ENCODE data around the gene PTCH2.
A peak's percentile ranks its signal among the peaks of the same experiment; 100 is the strongest.
"Not testable (repeated sequence)": the region's sequence is repeated elsewhere in the genome, so short reads cannot be mapped to it uniquely, and the experiment has no call there.

Gene PTCH2

GRCh38 chr1:44801491-44802305 is 41.4 kb downstream of the PTCH2 start:
- no peak for DNase-seq

GRCh38 chr1:44799770-44800584 is 43.1 kb downstream of the PTCH2 start, which contains the start of gene PLK3:
Gene PLK3 (plus strand): TSS chr1:44800377. CDS start chr1:44800464, 87 bp downstream.
- DNase-seq, result peak; percentile 94 to 95

- DNase-seq, result no peak
Measured at GRCh38 chr1:44798481-44799365, 44.3 kb downstream of the PTCH2 start.

- DNase-seq, result not testable (repeated sequence)
Measured at GRCh38 chr1:44797886-44798285, 45.2 kb downstream of the PTCH2 start.

- DNase-seq, result no peak
Measured at GRCh38 chr1:44792736-44793502, 50.1 kb downstream of the PTCH2 start.

- DNase-seq, result no peak
Measured at GRCh38 chr1:44790968-44791801, 51.9 kb downstream of the PTCH2 start.

GRCh38 chr1:44788120-44788860 is 54.8 kb downstream of the PTCH2 start, which contains the start of gene BEST4:
Gene BEST4 (minus strand): TSS chr1:44788170. CDS start chr1:44787705, 465 bp downstream.
- DNase-seq, result no peak

- DNase-seq, result no peak
Measured at GRCh38 chr1:44787506-44787905, 55.5 kb downstream of the PTCH2 start.

GRCh38 chr1:44786841-44787426 is 56.1 kb downstream of the PTCH2 start:
- no peak for DNase-seq

GRCh38 chr1:44786138-44786840 is 56.8 kb downstream of the PTCH2 start:
- peak; percentile 75 to 77 for DNase-seq

GRCh38 chr1:44785501-44786137 is 57.4 kb downstream of the PTCH2 start:
- DNase-seq, result no peak

GRCh38 chr1:44785029-44785380 is 58.0 kb downstream of the PTCH2 start:
- DNase-seq, result no peak

- no peak for DNase-seq
Measured at GRCh38 chr1:44784094-44785028, 58.7 kb downstream of the PTCH2 start.

GRCh38 chr1:44783697-44784093 is 59.4 kb downstream of the PTCH2 start:
- no peak for DNase-seq

GRCh38 chr1:44780583-44781121 is 62.4 kb downstream of the PTCH2 start:
- no peak for DNase-seq

- DNase-seq, result no peak
Measured at GRCh38 chr1:44778705-44779576, 64.1 kb downstream of the PTCH2 start.

Measured in Kasumi-1 (cell line).